ENCODE results near the gene WDR4. TPM values are rescaled to one million over a fixed set of nuclear protein-coding genes. Genes with fewer than 3 reads are reported as not detected.

WDR4 gene
- total and polyA plus RNA-seq, 2 of the 13 experiments (the other 11 are each of a cell fraction or from before 2014, with no cell fraction given): 11.3 to 14.4 TPM

DNA sequence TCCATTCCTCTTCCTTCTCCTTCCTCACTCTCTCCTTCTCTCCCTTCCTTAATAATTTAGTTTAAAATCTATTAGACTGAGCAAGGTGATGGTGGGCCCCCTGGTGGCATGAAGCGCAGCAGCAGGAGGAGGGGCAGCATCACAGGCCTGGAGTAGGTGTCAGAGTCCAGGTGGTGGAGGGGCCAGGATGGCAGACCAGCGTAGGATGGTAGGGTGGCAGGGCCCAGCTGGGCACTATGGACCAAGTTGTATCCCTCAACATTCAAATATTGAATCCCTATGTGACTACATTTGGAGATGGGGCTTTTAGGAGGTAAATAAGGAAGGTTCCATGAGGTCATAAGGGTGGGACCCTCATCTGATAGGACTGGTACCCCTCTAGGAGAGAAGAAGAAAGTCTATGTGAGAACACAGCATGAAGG, 61.0 kb downstream of the WDR4 start (continued):
- TF ChIP-seq, protein P1, sequence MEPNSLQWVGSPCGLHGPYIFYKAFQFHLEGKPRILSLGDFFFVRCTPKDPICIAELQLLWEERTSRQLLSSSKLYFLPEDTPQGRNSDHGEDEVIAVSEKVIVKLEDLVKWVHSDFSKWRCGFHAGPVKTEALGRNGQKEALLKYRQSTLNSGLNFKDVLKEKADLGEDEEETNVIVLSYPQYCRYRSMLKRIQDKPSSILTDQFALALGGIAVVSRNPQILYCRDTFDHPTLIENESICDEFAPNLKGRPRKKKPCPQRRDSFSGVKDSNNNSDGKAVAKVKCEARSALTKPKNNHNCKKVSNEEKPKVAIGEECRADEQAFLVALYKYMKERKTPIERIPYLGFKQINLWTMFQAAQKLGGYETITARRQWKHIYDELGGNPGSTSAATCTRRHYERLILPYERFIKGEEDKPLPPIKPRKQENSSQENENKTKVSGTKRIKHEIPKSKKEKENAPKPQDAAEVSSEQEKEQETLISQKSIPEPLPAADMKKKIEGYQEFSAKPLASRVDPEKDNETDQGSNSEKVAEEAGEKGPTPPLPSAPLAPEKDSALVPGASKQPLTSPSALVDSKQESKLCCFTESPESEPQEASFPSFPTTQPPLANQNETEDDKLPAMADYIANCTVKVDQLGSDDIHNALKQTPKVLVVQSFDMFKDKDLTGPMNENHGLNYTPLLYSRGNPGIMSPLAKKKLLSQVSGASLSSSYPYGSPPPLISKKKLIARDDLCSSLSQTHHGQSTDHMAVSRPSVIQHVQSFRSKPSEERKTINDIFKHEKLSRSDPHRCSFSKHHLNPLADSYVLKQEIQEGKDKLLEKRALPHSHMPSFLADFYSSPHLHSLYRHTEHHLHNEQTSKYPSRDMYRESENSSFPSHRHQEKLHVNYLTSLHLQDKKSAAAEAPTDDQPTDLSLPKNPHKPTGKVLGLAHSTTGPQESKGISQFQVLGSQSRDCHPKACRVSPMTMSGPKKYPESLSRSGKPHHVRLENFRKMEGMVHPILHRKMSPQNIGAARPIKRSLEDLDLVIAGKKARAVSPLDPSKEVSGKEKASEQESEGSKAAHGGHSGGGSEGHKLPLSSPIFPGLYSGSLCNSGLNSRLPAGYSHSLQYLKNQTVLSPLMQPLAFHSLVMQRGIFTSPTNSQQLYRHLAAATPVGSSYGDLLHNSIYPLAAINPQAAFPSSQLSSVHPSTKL (CRISPR knock-in tag; IDR thresholded peaks at IDR 0.05): peak; percentile 36; the same call in 1 of the 2 replicates
- TF ChIP-seq, protein P2, sequence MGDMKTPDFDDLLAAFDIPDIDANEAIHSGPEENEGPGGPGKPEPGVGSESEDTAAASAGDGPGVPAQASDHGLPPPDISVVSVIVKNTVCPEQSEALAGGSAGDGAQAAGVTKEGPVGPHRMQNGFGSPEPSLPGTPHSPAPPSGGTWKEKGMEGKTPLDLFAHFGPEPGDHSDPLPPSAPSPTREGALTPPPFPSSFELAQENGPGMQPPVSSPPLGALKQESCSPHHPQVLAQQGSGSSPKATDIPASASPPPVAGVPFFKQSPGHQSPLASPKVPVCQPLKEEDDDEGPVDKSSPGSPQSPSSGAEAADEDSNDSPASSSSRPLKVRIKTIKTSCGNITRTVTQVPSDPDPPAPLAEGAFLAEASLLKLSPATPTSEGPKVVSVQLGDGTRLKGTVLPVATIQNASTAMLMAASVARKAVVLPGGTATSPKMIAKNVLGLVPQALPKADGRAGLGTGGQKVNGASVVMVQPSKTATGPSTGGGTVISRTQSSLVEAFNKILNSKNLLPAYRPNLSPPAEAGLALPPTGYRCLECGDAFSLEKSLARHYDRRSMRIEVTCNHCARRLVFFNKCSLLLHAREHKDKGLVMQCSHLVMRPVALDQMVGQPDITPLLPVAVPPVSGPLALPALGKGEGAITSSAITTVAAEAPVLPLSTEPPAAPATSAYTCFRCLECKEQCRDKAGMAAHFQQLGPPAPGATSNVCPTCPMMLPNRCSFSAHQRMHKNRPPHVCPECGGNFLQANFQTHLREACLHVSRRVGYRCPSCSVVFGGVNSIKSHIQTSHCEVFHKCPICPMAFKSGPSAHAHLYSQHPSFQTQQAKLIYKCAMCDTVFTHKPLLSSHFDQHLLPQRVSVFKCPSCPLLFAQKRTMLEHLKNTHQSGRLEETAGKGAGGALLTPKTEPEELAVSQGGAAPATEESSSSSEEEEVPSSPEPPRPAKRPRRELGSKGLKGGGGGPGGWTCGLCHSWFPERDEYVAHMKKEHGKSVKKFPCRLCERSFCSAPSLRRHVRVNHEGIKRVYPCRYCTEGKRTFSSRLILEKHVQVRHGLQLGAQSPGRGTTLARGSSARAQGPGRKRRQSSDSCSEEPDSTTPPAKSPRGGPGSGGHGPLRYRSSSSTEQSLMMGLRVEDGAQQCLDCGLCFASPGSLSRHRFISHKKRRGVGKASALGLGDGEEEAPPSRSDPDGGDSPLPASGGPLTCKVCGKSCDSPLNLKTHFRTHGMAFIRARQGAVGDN (CRISPR knock-in tag; IDR thresholded peaks at IDR 0.05): 0 out of 2 replicates have a peak, but pooled peaks have one; percentile 26
- no peak for TF ChIP-seq YEATS4 (CRISPR knock-in tag; IDR thresholded peaks at IDR 0.05; ENCODE audit: borderline replicate concordance)
- peak; percentile 14; the same call in 1 of the 2 replicates for TF ChIP-seq RXRB (CRISPR knock-in tag; IDR thresholded peaks at IDR 0.05; ENCODE audit: borderline replicate concordance)
- TF ChIP-seq, protein P3, sequence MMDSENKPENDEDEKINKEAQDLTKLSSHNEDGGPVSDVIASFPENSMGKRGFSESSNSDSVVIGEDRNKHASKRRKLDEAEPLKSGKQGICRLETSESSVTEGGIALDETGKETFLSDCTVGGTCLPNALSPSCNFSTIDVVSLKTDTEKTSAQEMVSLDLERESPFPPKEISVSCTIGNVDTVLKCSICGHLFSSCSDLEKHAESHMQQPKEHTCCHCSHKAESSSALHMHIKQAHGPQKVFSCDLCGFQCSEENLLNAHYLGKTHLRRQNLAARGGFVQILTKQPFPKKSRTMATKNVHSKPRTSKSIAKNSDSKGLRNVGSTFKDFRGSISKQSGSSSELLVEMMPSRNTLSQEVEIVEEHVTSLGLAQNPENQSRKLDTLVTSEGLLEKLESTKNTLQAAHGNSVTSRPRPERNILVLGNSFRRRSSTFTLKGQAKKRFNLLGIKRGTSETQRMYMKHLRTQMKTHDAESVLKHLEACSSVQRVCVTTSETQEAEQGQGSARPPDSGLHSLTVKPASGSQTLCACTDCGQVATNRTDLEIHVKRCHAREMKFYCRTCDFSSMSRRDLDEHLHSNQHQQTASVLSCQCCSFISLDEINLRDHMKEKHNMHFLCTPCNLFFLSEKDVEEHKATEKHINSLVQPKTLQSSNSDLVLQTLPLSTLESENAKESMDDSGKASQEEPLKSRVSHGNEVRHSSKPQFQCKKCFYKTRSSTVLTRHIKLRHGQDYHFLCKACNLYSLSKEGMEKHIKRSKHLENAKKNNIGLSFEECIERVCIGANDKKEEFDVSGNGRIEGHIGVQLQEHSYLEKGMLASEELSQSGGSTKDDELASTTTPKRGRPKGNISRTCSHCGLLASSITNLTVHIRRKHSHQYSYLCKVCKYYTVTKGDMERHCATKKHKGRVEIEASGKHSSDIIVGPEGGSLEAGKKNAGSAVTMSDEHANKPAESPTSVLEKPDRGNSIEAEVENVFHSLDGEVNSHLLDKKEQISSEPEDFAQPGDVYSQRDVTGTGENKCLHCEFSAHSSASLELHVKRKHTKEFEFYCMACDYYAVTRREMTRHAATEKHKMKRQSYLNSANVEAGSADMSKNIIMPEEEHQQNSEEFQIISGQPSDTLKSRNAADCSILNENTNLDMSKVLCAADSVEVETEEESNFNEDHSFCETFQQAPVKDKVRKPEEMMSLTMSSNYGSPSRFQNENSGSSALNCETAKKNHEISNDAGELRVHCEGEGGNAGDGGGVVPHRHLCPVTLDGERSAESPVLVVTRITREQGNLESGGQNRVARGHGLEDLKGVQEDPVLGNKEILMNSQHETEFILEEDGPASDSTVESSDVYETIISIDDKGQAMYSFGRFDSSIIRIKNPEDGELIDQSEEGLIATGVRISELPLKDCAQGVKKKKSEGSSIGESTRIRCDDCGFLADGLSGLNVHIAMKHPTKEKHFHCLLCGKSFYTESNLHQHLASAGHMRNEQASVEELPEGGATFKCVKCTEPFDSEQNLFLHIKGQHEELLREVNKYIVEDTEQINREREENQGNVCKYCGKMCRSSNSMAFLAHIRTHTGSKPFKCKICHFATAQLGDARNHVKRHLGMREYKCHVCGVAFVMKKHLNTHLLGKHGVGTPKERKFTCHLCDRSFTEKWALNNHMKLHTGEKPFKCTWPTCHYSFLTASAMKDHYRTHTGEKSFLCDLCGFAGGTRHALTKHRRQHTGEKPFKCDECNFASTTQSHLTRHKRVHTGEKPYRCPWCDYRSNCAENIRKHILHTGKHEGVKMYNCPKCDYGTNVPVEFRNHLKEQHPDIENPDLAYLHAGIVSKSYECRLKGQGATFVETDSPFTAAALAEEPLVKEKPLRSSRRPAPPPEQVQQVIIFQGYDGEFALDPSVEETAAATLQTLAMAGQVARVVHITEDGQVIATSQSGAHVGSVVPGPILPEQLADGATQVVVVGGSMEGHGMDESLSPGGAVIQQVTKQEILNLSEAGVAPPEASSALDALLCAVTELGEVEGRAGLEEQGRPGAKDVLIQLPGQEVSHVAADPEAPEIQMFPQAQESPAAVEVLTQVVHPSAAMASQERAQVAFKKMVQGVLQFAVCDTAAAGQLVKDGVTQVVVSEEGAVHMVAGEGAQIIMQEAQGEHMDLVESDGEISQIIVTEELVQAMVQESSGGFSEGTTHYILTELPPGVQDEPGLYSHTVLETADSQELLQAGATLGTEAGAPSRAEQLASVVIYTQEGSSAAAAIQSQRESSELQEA (CRISPR knock-in tag; IDR thresholded peaks at IDR 0.05; ENCODE audit: not compliant biosample characterization): no peak
- TF ChIP-seq SMC3 (IDR thresholded peaks at IDR 0.05; ENCODE audit: low read length): peak; percentile 72
- TF ChIP-seq, protein P4, sequence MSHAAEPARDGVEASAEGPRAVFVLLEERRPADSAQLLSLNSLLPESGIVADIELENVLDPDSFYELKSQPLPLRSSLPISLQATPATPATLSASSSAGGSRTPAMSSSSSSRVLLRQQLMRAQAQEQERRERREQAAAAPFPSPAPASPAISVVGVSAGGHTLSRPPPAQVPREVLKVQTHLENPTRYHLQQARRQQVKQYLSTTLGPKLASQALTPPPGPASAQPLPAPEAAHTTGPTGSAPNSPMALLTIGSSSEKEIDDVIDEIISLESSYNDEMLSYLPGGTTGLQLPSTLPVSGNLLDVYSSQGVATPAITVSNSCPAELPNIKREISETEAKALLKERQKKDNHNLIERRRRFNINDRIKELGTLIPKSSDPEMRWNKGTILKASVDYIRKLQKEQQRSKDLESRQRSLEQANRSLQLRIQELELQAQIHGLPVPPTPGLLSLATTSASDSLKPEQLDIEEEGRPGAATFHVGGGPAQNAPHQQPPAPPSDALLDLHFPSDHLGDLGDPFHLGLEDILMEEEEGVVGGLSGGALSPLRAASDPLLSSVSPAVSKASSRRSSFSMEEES (CRISPR knock-in tag; IDR thresholded peaks at IDR 0.05): no peak
- peak; percentile 24; the same call in 1 of the 2 replicates for TF ChIP-seq HNF4G (IDR thresholded peaks at IDR 0.05; ENCODE audit: borderline replicate concordance, low read depth, low read length)
- no peak for TF ChIP-seq HNF4G (CRISPR knock-in tag; IDR thresholded peaks at IDR 0.05; ENCODE audit: borderline replicate concordance, low read depth)
- 0 out of 2 replicates have a peak, but pooled peaks have one; percentile 68 for TF ChIP-seq ZNF614 (CRISPR knock-in tag; IDR thresholded peaks at IDR 0.05; ENCODE audit: borderline replicate concordance)

All from HepG2 (cell line).